ENCODE results near the gene CMTM7. TPM values are rescaled to one million over a fixed set of nuclear protein-coding genes. Genes with fewer than 3 reads are reported as not detected.

The CMTM7 gene
- polyA plus RNA-seq, 4 donors: 47.6 to 52.8 (median 48.4) TPM

Other genes with a start within 250 kb of the CMTM7 start
- gene CMTM8, start 153.2 kb upstream of the CMTM7 start, polyA plus RNA-seq (ENCODE audit: insufficient read length in 4 of 4): 10 to 100 TPM; 12.7 to 13.8 (median 13.3) TPM
- 100 to 1,000 TPM in 1 of 4 donors, 10 to 100 TPM in 3; 73.9 to 101 (median 93.3) TPM for gene CMTM6, start 111.0 kb downstream of the CMTM7 start, polyA plus RNA-seq (ENCODE audit: insufficient read length in 4 of 4)
- 10 to 100 TPM; 38.6 to 46.0 (median 43.7) TPM for gene DYNC1LI1, start 179.0 kb downstream of the CMTM7 start, polyA plus RNA-seq (ENCODE audit: insufficient read length in 4 of 4)